Renal cortical epithelial cell (primary cell): ENCODE measurements around the gene CHST15. TPM values are rescaled to one million over a fixed set of nuclear protein-coding genes. Genes with fewer than 3 reads are reported as not detected.
"Not testable (repeated sequence)": the region's sequence is repeated elsewhere in the genome, so short reads cannot be mapped to it uniquely, and the experiment has no call there.

Experiments used
- DNase-seq: peaks from one replicate; pipeline ENCODE4 v3.0.0-alpha.2; 2011; ENCODE audit warnings: low read depth
- total RNA-seq: library from RNA; depleted of rRNA; stranded (reverse); fragments of >200 nt; gene quantifications from 2 replicates; pipeline ENCODE4 v1.2.3, GENCODE V29; 2014

CHST15 gene
- total RNA-seq, 1 donor from 2014 or later: 38.3 TPM

DNA sequence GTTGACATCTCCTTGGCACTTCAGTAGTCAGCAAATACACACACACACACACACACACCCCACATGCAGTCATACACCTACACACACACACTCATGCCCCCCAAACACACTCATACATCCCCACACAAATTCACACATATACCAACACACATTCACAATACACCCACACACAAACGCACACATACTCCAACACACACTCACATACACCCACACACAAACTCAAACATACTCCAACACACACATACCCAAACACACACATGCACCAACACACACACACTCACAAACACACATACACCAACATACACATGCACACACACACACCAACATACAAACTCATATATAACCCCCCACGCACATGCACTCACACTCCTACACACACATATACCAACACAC lies 31.4 kb upstream of the CHST15 start:
- no peak for DNase-seq

DNA sequence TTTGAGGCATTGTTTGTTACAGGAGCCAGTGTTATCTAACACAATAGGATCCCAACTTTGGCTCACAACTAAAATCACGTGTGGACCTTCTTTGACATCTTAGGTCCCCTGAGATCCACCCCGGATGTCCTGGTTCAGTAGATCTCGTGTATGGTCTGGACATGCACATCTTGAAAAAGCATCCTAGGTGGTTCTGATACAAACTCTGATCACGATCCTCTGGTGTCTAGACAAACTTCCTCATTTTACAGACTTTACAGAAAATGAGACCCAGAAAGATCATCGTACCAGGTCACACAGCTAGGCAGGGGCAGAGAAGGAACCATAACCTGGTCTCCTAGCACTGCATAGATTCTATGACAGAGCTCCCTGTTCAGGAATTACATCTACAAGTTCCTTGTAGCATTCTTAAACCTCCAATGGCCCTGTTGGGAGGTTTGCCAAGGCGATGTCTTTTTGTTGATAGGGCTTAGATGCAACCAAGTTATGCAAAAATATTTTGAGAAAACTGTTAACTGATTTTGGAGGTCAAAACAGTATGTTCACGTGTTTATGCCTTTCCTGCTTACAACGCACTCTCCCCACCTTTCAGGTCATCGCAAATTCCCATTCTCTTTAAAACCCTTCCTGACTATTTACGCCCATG lies 30.8 kb upstream of the CHST15 start:
- DNase-seq: no peak

DNA sequence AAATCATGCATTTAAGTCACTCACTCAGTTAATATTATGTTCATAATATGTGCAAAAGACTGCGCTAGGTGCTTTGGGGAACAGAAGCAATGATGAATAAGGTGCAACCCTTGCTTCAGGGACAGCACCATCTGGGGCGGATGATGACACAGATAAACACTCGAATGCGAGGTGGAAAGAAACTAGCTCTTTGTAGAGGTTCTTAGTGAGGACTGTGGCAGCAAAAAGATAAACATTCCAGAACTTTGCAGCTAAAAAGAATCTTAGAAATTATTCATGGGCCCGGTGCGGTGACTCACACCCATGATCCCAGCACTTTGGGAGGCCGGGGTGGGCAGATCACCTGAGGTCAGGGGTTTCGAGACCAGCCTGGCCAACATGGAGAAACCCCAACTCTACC lies 29.8 kb upstream of the CHST15 start:
- no peak for DNase-seq

DNA sequence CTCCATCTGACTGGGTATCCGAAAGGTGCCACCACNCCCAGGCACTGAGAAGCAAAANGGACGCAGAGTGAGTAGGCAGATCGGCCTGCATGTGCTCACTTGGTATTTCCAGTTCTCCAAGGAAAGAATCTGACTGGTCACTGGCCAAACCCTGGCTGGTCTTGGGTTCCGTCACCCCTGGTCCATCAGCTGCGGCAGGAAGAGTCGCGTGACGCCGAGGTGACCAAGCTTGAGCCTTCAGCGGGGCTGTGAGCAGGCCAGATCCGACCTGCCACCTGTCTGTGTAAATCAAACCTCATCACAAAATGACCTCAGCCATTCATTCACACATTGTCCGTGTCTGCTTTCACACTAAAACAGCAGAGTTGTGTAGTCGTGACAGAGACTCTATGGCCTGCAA lies 28.8 kb upstream of the CHST15 start:
- no peak for DNase-seq

DNA sequence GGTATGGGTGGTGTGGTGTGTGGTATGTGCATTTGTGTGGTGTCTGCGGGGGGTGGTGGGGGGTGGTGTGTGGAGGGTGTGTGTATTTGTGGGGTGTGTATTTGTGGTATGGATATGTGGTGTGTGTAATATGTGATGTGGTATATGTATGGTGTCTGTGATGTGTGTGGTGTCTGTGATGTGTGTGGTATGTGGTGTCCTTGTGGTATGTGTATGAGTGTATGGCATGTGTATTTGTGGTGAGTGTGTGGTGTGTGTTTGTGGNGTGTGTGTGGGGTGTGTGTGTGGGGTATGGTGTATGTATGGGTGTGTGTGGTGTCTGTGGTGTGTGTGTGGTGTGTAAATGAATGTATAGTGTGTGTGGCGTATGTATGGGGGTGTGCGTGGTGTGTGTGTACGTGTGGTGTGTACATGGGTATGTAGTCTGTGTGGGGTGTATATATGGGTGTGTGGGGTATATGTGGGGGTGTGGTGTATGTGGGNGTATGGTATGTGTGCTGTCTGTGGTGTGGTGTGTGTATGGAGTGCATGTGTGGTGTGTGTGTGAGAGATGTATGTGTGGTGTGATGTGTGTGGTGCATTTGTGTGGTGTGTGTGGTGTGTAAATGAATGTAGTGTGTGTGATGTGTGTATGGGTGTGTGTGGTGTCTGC lies 27.1 kb upstream of the CHST15 start:
- DNase-seq: no peak

DNA sequence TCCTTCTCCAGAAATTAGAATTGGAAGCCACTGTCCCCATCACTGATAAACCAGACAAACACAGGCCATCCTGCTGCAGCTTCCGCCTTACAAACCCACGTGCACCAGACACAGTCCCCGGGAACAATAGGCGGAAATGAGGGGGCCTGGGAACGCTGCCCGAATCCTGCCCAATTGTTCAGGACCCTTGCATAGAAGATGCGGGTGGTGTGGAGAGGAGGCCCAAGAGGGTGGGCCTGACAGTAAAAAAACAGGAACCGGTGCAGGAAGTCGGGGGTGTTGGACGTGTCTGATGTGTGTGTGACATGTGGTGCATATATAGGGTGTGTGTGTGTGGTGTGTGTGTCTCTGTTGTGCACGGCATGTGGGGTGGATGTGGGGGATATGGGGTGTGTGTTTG lies 26.5 kb upstream of the CHST15 start:
- DNase-seq: no peak

DNA sequence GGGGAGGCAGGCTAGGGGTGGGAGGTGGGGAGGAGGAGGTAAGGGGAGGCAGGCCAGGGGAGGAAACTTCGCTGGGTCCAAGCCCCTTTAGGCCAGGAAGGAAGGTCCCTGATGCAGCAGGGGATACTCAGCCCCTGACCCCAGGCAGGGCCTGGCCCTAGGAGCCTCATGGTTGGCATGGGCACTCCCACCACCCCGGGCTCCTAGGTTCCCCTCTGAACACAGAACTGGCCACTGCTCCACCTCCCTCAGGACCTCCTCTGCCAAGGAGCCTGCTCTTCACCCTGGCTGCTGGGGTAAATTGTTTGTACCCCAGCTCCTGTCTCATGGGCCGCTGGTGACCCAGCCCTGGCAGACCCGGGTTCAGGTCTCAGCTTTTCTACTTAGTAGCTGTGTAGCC lies 25.8 kb upstream of the CHST15 start:
- DNase-seq: no peak

DNA sequence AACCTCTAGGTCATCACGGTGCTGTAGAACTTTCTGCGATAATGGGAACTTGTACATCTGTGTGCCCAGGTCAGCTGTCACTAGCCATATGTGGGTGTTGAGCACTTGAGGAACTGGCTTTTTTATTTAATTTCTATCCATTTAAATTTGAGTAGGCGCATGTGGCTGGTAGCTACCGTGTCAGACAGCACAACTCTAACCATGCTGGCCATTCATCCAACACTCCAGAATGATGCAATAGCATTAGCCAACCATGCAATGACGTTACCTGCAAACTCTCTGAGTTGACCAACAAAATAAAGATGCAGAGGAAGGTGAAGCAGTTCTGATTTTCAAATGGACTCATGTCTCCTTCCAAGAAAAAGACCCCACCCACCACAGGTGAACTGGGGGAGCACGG lies 24.4 kb upstream of the CHST15 start:
- DNase-seq: peak; percentile 60

DNA sequence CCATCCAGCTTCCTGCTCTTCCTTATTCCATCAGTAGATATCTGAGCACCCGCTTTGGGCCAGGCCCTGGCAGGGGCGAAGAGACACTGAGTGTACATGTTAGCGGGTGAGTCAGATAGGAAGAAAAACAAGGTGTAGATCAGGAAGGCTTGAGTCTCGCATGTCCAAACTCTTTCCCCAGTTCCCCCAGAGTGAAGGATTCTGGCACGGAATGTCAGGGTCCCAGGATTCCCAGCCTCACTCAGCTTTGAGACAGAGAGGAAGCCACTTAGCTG lies 24.1 kb upstream of the CHST15 start:
- no peak for DNase-seq

DNA sequence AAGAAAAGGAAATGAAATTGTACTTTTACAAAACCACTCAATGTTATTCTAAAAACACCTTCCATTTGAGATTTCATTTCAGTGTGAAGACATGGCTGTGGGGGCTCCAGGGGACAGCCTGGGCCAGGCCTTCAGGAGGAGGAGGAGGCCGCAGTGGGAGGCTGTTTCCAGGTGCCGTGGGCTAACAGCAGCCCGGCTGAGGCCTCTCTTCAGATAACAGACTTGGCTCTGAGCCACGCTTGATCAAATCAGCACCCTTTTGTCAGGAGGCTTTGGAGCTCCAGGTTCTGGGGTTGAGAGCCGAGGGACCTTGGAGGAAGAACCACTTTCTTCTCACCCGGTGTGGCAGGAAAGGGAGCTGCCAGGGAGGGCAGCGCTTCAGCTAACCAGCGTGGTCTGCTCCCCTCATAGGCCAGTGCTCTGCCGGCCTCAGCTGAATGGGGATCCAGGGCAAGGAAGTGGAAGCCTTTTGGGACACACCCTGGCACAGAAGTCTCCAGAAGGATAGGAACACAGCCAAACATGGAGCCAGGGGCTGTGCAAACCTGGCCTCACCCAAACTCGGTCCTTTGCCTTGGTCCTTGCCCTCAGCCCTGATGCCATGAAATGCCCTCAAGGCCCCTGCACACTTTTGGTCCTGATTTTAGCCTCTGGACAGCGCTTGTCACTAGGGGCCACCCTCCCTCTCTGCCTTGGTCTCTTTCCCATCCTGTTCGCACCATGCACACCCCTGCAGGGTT lies 23.5 kb upstream of the CHST15 start:
- DNase-seq: no peak

DNA sequence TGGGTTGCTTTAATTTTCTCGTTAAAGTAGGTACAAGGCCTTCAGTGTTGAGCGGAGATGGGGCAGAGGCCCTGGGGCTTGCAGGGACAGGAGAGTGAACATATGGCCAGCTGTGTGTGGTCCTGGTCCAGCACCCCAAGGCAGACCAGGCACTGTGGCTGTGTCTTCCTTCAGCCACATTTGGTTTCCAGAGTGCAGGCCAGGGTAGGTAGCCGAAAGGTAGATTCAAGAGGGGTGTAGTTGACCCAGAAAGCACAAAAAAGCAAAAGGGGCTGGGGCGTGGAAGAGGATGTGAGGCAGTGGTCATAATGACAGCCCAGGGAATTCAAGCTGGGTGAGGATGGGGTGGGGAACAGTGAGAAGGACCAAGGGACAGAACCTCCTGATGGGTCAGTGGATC lies 21.3 kb upstream of the CHST15 start:
- DNase-seq: no peak

DNA sequence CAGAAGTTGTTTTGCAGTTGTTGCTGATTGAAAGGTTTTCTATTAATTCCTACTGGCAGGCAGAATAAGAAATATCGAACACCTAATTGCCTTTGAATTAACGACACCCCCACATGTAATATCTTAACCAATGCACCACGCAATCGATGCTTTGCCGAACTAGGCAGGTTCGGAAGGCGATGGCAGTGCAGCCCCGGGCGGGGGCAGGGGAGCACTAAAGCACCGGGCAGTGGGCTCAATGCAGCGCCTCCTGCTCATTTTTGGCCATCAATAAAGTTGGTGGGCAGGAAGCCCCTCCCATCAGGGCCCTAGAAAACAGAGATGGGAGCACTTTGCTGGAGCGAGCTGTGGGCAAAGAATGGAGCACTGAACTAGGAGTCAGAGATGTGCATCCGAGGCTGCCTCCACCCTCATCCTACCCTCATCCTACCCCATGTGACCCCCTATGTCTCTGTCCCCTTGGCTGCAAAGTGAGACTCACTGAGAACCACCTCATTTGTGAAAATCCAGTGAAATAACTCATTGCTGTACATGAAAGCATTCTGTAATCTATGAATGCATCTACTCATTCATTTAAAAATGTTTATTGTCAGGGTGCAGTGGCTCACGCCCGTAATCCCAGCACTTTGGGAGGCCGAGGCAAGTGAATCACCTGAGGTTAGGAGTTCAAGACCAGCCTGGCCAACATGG lies 19.6 kb upstream of the CHST15 start:
- DNase-seq: no peak

DNA sequence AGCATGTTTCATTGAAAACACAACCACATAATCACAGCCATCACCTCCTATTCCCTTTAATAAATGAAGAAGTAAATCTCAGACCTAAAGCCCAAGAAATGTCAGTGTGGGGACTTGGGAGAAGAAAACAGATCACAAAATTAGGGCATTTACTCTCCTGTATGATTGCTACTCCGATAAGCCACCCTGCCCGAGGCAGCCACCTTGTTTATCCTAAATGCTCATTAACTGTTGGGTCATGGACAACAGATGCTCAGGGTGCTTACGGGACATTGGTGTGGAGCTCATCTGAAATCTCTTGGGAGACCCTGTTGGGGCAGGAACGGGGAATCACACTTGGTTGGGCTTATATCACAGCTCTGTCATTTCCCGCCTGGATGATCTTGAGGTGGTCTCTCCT lies 17.5 kb upstream of the CHST15 start:
- DNase-seq: no peak

DNA sequence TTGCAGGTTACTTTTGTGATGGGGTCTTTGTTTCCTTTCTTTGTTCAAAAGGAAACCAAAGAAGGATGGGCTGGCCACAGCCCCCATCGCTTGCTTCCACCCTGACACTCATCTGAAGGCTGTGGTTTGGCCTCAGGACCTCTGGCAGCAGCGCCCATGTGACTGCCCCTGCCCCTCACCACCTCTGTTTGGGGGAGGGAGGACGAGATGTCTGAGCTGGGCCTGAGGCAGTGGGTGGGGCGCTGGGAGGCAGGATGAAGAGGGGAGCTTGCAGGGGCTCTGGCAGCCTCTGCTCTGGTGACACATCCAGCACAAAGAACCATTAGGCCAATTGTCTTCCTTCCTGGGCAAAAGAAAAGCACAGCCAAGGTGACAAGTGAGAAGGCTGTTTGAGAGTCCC lies 15.9 kb upstream of the CHST15 start:
- no peak for DNase-seq

DNA sequence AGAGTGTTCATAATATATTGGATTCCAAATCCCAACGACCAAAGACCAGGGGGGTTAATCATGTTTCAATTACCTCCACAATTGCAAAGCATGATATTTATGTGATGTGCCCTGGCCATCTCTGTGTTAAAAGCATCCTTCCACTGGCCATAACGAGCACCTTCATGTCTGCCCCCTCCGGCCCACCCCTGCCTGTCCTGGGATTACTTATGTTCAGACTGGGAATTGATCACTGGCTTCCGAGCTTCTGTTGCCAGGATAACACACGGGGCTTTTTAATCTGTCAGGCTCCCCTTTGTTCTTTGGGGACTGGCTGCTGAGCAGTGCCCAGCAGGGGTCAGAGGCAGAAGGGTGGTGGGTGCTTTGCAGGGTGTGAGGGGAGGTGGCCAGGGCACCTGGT lies 13.7 kb upstream of the CHST15 start:
- no peak for DNase-seq

DNA sequence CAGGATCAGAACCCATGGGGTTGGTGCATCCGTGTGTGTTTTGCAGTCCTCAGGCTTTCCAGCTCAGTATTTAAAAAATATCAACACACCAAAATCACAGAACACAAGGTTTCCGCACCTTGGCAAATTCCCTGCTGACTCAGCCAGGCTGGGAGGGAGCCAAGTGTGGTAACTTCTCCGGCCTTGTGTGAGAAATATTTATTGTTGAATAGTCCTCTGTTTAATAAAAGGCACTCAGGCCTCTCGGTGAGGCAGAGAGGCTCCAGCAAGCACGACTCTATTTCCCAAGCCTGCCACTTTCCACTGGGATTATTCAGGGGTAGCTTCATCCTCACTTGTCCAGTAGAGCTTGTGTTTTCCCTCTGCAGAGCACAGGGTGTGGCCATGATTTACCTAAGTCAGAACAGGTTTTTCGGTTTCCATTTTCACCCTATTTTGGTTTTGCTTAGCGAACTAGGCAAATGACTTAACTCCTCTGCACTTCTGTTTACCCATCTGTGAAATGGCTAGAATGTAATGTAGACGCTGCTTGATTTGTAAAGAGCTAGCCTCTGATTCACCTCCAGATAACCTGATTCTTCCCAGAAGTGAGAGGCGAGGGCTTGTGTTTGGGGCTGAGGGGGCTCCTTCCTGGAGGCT lies 13.0 kb upstream of the CHST15 start:
- DNase-seq: peak; percentile 95

DNA sequence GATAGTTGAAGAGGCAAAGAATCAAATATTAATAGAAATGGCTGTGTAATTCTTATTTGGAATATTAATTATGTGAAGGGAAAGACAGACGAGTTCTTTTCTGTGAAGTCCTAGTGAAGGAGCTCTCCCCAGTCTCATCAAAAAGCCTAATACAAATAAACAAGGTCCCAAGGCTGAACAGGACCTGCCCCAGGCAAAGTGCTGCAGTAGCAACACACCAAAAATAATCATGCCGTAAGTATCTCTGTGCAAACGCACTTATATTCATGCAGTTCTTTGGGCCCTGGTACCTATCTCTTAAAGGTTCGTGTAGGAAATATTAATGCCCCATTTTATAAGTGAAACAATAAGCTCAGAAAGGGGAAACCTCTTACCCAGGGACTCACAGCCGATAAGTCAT lies 12.2 kb upstream of the CHST15 start:
- DNase-seq: no peak

DNA sequence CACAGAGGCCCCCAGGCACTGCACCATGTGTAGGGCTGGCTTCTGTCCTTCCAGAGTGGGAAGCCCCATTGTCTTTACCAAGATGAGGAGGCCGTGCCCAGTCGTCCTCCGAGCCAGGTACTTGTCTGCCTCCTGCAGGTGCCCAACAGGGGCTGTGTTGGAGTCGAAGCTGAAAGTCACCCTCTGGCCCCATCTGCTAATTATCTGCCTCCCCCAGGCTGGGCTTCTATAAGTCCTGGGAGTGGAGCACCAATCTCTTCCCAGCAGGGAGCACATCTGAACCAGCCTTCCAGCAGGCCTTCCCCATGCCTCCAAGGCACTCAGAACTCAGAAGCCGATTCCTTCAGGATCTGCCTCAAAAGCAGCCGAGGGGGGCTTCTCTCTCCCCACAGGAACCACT lies 11.6 kb upstream of the CHST15 start:
- no peak for DNase-seq

DNA sequence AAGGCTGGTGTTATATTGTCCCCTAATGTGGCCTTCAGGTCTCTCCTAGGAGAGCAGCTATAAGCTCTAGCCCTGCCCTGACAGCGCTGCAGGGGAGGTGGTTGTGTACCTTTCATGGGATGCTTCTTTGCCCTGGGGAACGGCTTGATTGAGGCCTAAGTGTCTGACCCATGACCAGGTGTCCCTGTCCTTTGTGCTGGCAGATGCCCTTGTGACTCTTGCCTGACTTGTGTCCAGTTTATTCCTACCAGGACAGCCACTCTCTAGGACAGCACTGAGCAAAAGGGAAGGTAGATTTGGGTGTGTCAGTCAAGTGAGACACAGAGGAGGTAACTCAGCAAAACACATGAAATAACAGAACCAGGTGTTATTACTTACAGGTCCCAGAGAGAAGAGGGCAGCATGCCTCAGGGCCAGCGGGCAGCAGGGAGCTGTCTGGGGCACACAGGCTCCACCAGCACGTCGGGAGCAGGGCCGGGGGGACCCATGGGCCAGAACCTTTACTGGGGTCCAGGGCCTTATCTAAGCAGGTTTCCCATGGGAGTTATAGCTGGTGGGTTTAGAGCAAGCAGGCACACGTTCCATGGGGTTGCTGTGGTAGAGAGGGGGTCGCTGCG lies 10.7 kb upstream of the CHST15 start:
- no peak for DNase-seq

DNA sequence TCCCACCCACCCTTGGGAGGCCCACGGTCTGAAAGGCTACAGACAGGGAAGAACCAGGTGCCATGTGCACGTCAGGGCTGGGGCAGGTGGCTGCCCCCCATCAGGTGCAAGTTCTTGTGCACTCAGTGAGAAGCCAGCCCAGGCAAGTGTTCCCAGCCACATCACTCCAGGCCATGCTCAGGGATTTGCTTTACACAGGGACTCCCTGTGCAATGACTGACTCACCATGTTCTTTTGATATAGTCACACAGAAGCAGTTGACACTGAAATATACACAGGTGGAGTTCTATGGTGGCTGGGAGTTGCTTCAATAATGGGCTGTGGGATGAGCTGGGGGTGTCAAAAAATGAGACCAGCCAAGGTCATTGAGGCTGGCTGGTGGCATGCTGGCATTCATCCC lies 8.0 kb upstream of the CHST15 start:
- no peak for DNase-seq

DNA sequence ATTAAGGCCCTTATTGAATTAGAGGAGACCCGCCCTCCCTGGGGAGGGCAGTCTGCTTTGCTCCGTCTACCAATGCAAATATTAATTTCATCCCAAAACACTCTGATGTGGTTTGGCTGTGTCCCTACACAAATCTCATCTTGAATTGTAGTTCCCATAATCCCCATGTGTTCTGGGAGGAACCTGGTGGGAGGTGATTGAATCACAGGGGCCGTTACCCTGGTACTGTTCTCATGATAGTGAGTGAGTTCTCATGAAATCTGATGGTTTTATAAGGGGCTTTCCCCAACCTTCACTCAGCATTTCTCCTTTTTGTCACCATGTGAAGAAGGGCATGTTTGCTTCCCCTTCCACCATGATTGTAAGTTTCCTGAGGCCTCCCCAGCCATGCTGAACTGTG lies 7.3 kb upstream of the CHST15 start:
- DNase-seq: not testable (repeated sequence)

DNA sequence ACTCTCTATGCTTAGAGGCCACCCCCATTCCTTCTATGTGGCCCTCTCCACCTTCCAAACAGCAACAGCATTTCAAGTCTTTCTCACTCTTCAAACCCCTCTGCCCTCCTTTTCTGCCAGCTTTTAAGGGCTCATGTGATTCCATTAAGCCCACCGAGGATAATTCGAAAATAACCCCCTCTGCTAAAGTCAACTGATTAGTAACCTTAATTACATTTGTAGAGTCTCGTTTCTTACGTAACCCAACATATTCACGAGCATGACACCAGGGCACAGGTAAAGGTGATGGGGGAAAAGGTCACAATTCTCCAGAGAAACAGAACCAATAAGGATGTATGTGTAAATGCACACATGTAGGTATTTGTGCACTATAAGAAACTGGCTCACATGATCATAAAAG lies 6.7 kb upstream of the CHST15 start:
- DNase-seq: no peak
